Neuron (in vitro differentiated cells): ENCODE data around the gene SNX22.
"Not testable (repeated sequence)": the region's sequence is repeated elsewhere in the genome, so short reads cannot be mapped to it uniquely, and the experiment has no call there.

Source experiments
- H2AFZ ChIP-seq: one replicate; pipeline ENCODE4 v1.6.1; 2013; ENCODE audit warnings: low read depth, mild to moderate bottlenecking, inconsistent platforms, low read length, moderate library complexity
- H3K27me3 ChIP-seq: one replicate; pipeline ENCODE4 v1.6.1; 2013; ENCODE audit warnings: low read length; ENCODE audit not compliant: insufficient read depth
- H3K36me3 ChIP-seq: one replicate; pipeline ENCODE4 v1.6.1; 2013; ENCODE audit warnings: low read length; ENCODE audit not compliant: insufficient read depth
- H3K4me1 ChIP-seq: one replicate; pipeline ENCODE4 v1.6.1; 2013; ENCODE audit warnings: low read length; ENCODE audit not compliant: insufficient read depth
- H3K4me3 ChIP-seq: 2 replicates; pipeline ENCODE4 v1.5.1; 2013; ENCODE audit warnings: mild to moderate bottlenecking, low read length, moderate library complexity
- H3K9me3 ChIP-seq: one replicate; pipeline ENCODE4 v1.6.1; 2013; ENCODE audit warnings: low read length

The SNX22 gene

DNA sequence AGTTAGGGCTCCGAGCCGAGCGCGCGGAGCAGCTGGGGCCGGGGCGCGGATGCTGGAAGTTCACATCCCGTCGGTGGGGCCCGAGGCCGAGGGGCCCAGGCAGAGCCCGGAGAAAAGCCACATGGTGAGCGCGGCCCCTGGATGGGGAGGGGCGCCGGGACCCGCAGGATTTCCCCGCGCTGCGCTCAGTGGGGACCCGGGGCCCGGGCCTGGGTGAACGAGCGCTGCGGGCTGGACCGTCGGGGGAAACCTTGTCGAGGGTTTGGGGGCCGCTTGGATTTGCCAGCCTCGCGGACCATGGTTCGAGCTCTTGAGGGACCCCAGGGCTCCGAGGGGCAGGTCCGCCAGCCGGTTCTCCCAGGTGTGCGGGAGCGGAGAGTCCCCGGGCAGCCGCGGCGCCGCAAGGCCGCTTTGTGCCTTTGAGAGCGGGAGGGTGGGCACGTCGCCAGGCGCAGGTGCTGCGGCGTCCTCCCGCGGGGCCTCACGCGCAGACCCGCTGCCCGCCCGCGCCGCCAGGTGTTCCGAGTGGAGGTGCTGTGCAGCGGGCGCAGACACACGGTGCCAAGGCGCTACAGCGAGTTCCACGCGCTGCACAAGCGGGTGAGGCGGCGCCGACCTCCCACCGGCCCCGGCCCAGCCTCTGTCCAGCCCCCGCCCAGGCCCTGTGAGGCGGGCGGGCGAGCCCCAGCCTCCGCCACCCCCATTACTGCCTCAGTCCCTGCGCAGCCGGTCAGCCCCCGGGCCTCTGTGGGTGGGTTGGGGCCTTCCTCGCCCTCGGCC, at the start of gene SNX22:
SNX22 (plus strand) TSS at position 5 of the 780 bp plus-strand sequence; CDS start at position 50, 45 bp downstream.
- H3K9me3 ChIP-seq = no peaks in the 10 kb centered on the region
- peak within 1 kb of the TSS; percentile 54 for H3K4me3 ChIP-seq
- peaks cover 10% of the 10 kb centered on the region for H3K27me3 ChIP-seq
- peak within 1 kb of the TSS; percentile 73 for H2AFZ ChIP-seq
- H3K4me1 ChIP-seq = peaks cover 7% of the 10 kb centered on the region
- peaks cover 18% of the 10 kb centered on the region for H3K36me3 ChIP-seq

DNA sequence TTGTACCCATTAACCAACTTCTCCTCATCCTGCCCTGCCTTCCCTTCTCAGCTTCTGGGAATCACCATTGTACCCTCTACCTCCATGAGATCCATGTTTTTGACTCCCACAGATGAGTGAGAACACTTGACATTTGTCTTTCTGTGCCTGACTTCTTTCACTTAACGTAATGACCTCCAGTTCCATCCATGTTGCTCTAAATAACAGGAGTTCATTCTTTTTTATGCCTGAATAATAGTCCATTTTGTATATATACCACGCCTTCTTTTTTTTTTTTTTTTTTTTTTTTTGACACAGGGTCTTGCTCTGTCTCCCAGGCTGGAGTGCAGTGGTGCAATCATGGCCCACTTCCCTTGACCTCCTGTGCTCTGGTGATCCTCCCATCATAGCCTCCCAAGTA, 49.0 kb upstream of the SNX22 start:
- Histone ChIP-seq H3K4me1 (peaks cover 7% of the 10 kb centered on the region), H3K27me3 (no peaks in the 10 kb centered on the region), H3K36me3 (no peaks in the 10 kb centered on the region), H3K9me3 (peaks cover 2% of the 10 kb centered on the region), H3K4me3 (no peak overlapping the region), H2AFZ (no peak overlapping the region)

DNA sequence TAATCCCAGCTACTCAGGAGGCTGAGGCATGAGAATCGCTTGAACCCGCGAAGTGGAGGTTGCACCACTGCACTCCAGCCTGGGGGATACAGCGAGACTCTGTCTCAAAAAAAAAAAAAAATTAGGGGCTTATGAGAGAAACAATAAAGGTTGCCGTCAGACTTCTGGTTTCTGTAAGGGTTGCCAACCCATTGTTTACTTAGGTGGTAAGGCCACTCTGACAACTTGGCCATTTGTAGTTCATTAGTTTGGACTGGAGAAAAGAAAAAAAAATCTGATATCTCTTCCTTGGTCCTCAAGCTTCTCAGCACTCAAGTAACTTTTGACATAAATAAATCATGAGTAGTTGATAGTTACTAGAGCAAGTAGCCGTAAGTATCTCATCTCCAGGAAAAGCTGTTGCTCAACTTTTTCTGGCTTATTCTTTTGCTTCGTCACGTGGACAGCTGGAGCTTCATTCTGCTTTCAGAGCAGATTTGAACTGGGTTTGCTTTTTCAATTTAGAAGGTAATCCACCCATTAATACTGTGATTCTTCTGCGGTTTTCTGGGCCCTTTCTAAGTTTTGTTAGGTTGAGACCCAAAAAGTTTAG, 46.3 kb upstream of the SNX22 start:
- Histone ChIP-seq H3K9me3 (peaks cover 2% of the 10 kb centered on the region), H3K4me3 (no peak overlapping the region), H3K4me1 (no peaks in the 10 kb centered on the region), H3K36me3 (no peaks in the 10 kb centered on the region), H2AFZ (no peak overlapping the region), H3K27me3 (no peaks in the 10 kb centered on the region)

DNA sequence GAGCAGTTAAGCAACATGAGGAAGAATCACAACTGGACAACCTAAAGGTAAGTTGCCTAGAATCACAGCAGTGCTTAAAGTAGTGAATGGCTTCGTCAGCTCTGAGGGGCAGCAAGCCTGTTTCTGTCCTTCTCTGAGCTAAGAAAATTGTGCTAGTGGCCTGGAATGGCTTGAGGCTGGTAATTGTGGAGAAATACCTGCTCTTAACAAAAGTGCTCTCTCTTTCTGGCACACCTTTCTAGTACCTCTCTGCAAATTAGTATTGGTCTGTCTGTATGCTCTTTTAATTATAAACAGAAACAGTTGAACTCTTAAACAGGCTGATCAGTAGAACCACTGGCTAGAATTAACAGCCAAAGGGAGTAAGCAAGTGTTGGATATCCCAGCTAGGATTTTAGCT, 44.2 kb upstream of the SNX22 start:
- Histone ChIP-seq H3K4me3 (no peak overlapping the region), H3K36me3 (no peaks in the 10 kb centered on the region), H3K9me3 (peaks cover 2% of the 10 kb centered on the region), H3K27me3 (no peaks in the 10 kb centered on the region), H3K4me1 (no peaks in the 10 kb centered on the region), H2AFZ (no peak overlapping the region)

DNA sequence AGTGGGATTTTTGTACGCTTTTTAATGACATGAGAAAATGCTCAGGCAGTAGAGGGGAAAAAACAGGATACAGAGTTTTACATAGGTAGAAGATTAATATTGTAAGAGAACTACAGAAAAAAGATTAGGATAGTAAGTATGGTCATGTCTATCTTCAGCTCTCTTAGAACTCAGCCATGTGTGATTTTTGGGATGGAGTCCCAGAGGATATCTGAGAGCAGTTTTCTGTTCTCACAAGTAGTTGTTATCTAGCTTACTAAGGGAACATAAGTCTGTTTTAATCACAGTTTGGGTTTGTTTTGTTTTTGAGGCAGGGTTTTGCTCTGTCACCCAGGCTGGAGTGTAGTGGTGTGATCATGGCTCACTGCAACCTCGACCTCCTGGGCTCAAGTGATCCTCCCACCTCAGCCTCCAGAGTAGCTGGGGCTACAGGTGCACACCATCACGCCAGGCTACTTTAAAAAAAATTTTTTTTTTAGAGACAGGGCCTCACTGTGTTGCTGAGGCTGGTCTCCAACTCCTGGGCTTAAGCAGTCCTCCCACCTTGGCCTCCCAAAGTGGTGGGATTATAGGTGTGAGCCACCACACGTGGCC, 41.3 kb upstream of the SNX22 start:
- H3K4me1 ChIP-seq = not testable (repeated sequence)
- H3K36me3 ChIP-seq = peaks cover 24% of the 10 kb centered on the region

DNA sequence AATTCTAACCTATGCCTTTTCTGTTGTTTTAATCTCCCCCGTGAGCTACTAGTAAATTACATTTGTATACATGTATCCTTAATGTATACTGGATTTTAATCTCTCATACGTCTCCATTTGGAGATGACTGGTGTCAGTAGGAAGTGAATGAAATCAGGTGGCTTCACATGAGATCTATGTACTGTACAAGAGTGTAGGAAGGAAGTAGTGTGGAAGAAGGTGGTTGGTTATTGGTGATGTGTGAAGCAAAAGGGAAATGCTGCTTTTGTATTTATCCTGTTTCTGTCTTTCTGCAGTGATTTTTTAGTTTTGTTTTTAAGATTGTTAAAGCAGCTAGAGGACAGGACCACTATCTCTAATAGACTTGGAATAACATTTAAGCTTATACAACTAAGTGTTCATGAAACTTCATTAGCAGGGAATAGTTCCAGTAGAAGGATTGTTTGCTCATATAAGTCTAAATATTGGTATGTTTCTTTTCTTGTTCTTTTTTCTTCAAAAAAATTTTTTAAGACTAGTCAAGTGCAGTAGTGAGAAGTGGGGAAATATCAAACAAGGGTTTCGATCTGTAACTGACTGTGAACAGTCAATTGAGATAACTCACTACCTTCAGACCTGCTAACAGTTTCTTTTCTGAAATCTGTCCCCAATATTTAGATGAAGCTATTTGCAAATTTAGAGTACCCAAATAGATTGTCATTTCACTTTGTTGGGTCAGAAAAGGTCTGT, 40.4 kb upstream of the SNX22 start:
- Histone ChIP-seq H3K9me3 (no peaks in the 10 kb centered on the region), H3K27me3 (no peaks in the 10 kb centered on the region), H3K36me3 (peaks cover 31% of the 10 kb centered on the region), H3K4me1 (no peaks in the 10 kb centered on the region), H2AFZ (no peak overlapping the region), H3K4me3 (no peak overlapping the region)

More for the DNA sequence above, 41.3 kb upstream of the SNX22 start:
- not testable (repeated sequence) for H3K4me3 ChIP-seq, H3K27me3 ChIP-seq, H3K9me3 ChIP-seq, H2AFZ ChIP-seq

DNA sequence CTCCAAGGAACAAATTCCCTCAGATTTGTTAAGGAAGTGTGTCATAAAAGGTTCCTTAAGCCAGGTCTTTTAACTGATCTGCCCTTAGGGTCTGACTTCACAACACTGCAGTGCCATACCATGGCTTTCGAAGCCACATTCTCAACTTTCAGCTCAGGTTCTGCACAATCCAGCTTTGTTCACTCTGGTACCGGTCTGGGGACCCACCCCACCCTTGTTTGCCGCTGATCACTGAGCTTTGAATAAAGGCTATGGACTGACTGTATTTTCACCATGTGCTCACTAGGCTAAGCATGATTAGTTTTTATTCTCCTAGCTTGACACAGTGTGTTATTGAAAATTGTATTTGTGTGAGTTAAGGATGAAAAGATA, 39.9 kb upstream of the SNX22 start:
- no peaks in the 10 kb centered on the region for H3K27me3 ChIP-seq
- H3K4me1 ChIP-seq = no peaks in the 10 kb centered on the region
- H2AFZ ChIP-seq = no peak overlapping the region
- no peak overlapping the region for H3K4me3 ChIP-seq
- no peaks in the 10 kb centered on the region for H3K9me3 ChIP-seq
- H3K36me3 ChIP-seq = peaks cover 37% of the 10 kb centered on the region

DNA sequence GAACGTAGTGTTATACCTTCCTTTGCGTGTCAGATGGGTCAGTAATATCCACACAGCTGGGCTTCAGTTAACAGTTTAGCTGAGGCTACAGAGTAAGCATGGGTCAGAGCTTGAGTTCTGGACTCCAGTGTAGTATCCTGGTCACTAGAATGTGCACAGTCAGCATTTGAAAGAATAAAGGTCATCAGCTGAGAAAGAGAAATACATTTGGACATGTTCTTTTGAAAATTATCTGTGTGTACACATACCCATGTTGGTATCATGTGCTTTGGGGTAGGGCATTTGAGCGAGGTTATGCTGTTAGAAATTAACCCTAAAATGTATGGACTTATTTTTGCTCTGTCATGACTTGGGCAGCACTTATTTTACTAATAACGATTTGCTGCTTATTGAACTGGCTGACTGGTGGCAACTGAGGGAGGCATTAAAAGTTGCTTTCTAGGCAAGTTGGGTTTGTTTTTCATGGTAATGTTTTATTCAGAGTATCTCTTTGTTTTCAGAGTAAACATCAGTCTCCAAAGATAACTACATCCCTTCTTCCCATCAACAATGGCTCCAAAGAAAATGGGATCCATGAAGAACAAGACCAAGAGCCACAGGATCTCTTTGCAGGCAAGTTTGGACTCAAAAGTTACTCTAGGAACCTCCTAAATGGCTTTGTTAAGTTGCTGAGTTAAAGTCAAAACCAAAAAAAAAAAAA, 39.3 kb upstream of the SNX22 start:
- Histone ChIP-seq H3K27me3 (no peaks in the 10 kb centered on the region), H3K9me3 (no peaks in the 10 kb centered on the region), H3K4me3 (no peak overlapping the region), H3K4me1 (no peaks in the 10 kb centered on the region), H2AFZ (no peak overlapping the region), H3K36me3 (peaks cover 42% of the 10 kb centered on the region)

DNA sequence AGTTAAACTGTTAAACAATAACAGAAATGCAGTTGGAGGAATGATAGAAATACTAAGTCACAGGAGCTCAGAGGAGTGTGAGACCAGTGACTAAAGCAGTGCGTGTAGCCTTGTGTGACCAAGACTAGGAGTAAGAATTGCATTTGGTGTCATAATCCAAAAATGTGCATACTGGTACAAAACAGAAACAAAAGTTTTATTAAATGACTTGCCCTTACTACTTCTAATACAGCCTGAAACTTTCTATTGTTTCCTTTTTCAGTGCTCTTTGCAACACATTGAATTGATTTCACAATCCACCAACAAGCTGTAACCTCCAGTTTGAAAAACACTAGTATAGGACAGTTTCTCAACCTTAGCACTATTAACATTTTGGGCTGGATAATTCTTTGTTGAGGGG, 38.6 kb upstream of the SNX22 start:
- peaks cover 49% of the 10 kb centered on the region for H3K36me3 ChIP-seq
- H3K4me1 ChIP-seq = no peaks in the 10 kb centered on the region
- H3K9me3 ChIP-seq = no peaks in the 10 kb centered on the region
- no peaks in the 10 kb centered on the region for H3K27me3 ChIP-seq
- no peak overlapping the region for H3K4me3 ChIP-seq
- H2AFZ ChIP-seq = no peak overlapping the region

DNA sequence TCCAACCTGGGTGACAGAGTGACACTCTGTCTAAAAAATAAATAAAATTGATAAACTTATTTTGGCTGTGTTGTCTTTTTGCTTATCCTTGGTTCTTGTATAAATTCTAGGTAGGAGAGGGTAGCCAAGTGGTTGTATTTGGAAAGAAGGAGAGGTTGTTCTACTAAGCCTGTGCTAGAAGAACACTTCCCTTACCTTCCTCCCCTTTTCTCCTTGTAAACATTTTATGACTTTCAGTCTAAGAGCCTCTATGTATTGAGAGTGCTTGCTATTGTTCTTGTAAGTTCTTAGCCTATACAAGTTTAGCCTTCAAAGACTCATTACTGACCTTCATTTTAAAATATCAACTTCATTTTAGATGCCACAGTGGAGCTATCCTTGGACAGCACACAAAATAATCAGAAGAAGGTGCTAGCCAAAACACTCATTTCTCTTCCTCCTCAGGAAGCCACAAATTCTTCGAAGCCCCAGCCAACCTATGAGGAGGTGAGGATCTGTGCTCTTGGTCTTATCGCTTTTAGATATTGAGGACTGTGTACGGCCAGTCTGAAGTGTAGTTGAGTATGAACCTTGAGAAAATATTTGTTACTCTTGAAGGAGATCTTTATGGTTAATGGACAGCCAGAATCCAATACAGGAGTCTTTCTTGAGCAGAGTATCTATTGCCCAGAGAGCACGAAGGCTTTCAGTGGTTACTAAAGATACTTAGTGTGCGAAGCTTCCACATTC, 33.6 kb upstream of the SNX22 start:
- H3K36me3 ChIP-seq = peaks cover 93% of the 10 kb centered on the region
- H2AFZ ChIP-seq = no peak overlapping the region
- no peaks in the 10 kb centered on the region for H3K9me3 ChIP-seq

DNA sequence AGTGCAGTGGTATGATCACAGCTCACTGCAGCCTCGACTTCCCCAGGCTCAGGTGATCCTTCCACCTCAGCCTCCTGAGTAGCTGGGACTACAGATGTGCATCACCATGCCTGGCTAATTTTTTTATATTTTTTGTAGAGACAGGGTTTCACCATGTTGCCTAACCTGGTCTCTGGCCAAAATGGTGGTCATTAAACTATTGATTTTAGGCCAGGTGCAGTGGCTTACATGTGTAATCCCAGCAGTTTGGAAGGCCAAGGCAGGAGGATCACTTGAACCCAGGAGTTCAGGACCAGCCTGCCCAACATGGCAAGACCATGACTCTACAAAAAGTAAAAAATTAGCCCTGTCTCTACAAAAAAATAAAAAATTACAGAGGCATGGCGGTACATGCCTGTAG, 31.2 kb upstream of the SNX22 start:
- H3K36me3 ChIP-seq = peaks cover 87% of the 10 kb centered on the region
- not testable (repeated sequence) for H3K9me3 ChIP-seq, H3K27me3 ChIP-seq

More for the DNA sequence above, 33.6 kb upstream of the SNX22 start:
- H3K4me1 ChIP-seq = no peaks in the 10 kb centered on the region
- H3K4me3 ChIP-seq = no peak overlapping the region
- no peaks in the 10 kb centered on the region for H3K27me3 ChIP-seq

DNA sequence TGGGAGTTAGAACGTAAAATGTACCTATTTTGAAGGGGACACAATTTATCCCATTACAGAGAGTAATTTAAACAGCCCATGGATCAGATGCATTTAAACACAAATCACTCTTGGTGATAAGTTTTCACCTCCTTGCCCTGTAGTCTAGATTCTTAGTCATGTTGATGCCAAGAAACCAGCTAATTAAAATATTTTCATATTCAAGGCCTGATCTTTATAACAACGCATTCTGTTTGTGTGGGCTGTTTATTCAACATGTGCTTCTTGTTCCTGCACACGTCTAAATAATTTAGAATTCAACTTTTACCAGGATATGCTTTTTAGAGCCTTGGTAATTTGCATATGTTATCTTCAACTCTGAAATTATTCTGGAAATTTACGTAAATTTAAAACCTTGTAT, 29.9 kb upstream of the SNX22 start:
- H3K27me3 ChIP-seq = no peaks in the 10 kb centered on the region
- no peak overlapping the region for H3K4me3 ChIP-seq
- peaks cover 86% of the 10 kb centered on the region for H3K36me3 ChIP-seq
- H3K9me3 ChIP-seq = no peaks in the 10 kb centered on the region
- H3K4me1 ChIP-seq = no peaks in the 10 kb centered on the region
- no peak overlapping the region for H2AFZ ChIP-seq

More for the DNA sequence above, 31.2 kb upstream of the SNX22 start:
- H2AFZ ChIP-seq, H3K4me1 ChIP-seq, H3K4me3 ChIP-seq: not testable (repeated sequence)
